Activated naive CD8-positive, alpha-beta T cell treated with anti-CD3 and anti-CD28 coated beads for 36 hours (primary cell): ENCODE data around the gene THEMIS. TPM values are rescaled to one million over a fixed set of nuclear protein-coding genes. Genes with fewer than 3 reads are reported as not detected.
"Not testable (repeated sequence)": the region's sequence is repeated elsewhere in the genome, so short reads cannot be mapped to it uniquely, and the experiment has no call there.

ENCODE experiments used
- DNase-seq: peaks from one replicate; pipeline ENCODE4 v3.0.0; 2021
- H3K27ac Mint-ChIP-seq: one replicate; pipeline ENCODE4 v1.8.0; 2022; ENCODE audit warnings: mild to moderate bottlenecking, moderate library complexity, mixed read lengths
- H3K27me3 Mint-ChIP-seq: one replicate; pipeline ENCODE4 v1.8.0; 2022; ENCODE audit warnings: mild to moderate bottlenecking, mixed read lengths
- H3K36me3 Mint-ChIP-seq: one replicate; pipeline ENCODE4 v1.8.0; 2021; ENCODE audit warnings: mild to moderate bottlenecking, mixed read lengths
- H3K4me1 Mint-ChIP-seq: one replicate; pipeline ENCODE4 v1.8.0; 2021; ENCODE audit warnings: mixed read lengths
- H3K4me3 Mint-ChIP-seq: one replicate; pipeline ENCODE4 v1.8.0; 2022; ENCODE audit warnings: mild to moderate bottlenecking, moderate library complexity, mixed read lengths
- H3K9me3 Mint-ChIP-seq: one replicate; pipeline ENCODE4 v1.8.0; 2022; ENCODE audit warnings: mixed read lengths
- total RNA-seq, 2 experiments: library from RNA; stranded (reverse); gene quantifications; one replicate each; pipeline ENCODE4 v1.2.3, GENCODE V29; 2021

The THEMIS gene
- total RNA-seq, 2 experiments from 2014 or later, result 48.3 to 49.7 TPM

- H3K9me3 Mint-ChIP-seq, result peaks cover 7% of the 10 kb centered on the region
- peaks cover 49% of the 10 kb centered on the region for H3K36me3 Mint-ChIP-seq
- H3K4me1 Mint-ChIP-seq, result peaks cover 44% of the 10 kb centered on the region
- H3K27ac Mint-ChIP-seq, result peak overlapping the region; percentile 87
- DNase-seq, result no peak
- no peaks in the 10 kb centered on the region for H3K27me3 Mint-ChIP-seq
- H3K4me3 Mint-ChIP-seq, result peak overlapping the region; percentile 51
Measured at GRCh38 chr6:127891731-127892326, 9.0 kb downstream of the THEMIS start.

- H3K36me3 Mint-ChIP-seq, result peaks cover 59% of the 10 kb centered on the region
- H3K4me1 Mint-ChIP-seq, result peaks cover 62% of the 10 kb centered on the region
- peaks cover 15% of the 10 kb centered on the region for H3K9me3 Mint-ChIP-seq
- no peak overlapping the region for H3K4me3 Mint-ChIP-seq
- DNase-seq, result no peak
- H3K27me3 Mint-ChIP-seq, result no peaks in the 10 kb centered on the region
- no peak overlapping the region for H3K27ac Mint-ChIP-seq
Measured at GRCh38 chr6:127886603-127887002, 14.3 kb downstream of the THEMIS start.

GRCh38 chr6:127884134-127884533 is 16.7 kb downstream of the THEMIS start:
- H3K4me1 Mint-ChIP-seq, result peaks cover 62% of the 10 kb centered on the region
- no peaks in the 10 kb centered on the region for H3K27me3 Mint-ChIP-seq
- H3K27ac Mint-ChIP-seq, result peak overlapping the region; percentile 19
- no peak overlapping the region for H3K4me3 Mint-ChIP-seq
- DNase-seq, result no peak
- H3K9me3 Mint-ChIP-seq, result peaks cover 13% of the 10 kb centered on the region
- peaks cover 44% of the 10 kb centered on the region for H3K36me3 Mint-ChIP-seq

DNA sequence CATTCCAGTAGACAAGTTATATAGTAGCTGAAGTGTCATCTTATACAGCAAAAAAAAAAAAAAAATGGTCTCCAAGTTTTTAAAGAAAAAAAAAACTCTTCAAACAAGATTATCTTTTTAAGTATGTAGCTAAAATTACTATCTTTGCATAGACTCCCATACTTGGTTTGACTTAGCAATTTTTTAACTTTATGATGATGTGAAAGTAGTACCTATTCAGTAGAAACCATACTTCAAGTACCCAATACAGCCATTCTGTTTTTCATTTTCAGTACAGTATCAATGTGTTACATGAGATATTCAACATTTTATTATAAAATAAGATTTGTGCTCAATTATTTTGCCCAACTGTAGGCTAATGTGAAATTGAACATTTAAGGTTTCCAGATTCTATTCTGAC is 18.9 kb downstream of the THEMIS start:
- H3K27ac Mint-ChIP-seq, H3K27me3 Mint-ChIP-seq, H3K9me3 Mint-ChIP-seq, DNase-seq, H3K4me3 Mint-ChIP-seq: not testable (repeated sequence)
- Mint-ChIP-seq H3K36me3 (peaks cover 40% of the 10 kb centered on the region), H3K4me1 (peaks cover 72% of the 10 kb centered on the region)

DNA sequence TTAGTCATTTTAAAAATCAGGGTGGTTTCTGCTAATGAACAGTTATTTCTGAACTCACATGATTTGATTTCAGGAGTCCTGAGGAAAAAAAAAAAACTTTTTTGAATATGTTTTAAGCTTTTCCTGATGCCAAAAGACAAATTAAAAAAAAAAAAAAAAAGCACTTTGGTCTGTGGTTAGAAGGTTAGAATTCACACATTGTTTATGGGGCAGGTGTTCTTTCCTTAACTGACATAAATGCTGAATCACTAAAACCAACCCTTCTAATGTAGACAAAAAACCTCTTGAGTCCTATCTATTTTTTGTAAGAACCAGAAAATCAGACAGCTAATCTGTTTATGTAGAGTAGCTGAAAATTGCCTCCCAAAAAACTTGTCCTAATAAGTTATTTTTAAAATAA is 20.4 kb downstream of the THEMIS start:
- no peaks in the 10 kb centered on the region for H3K27me3 Mint-ChIP-seq
- peaks cover 35% of the 10 kb centered on the region for H3K36me3 Mint-ChIP-seq
- peaks cover 4% of the 10 kb centered on the region for H3K9me3 Mint-ChIP-seq
- DNase-seq, result no peak
- H3K4me1 Mint-ChIP-seq, result peaks cover 72% of the 10 kb centered on the region
- H3K27ac Mint-ChIP-seq, result peak overlapping the region; percentile 93
- peak overlapping the region; percentile 76 for H3K4me3 Mint-ChIP-seq

DNA sequence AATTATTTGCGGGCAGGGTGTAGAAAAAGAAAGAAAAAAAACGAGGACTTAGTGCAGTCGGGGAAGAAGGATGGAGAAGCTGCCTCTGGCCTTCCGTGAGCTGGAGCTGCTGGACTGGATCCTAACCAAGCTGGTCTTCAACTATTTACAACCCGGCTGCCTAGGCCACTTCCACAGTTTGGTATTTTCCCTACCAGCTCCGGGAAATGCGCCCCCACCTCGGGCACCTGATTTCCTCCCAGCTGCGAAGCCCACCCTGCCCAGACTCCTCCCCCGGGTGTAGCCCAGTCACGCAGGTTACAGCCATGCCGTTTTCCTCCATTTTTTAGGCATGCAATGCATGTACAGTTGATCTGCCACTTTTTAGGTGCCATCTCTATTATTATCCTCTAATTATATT is 21.2 kb downstream of the THEMIS start:
- peak overlapping the region; percentile 76 for H3K4me3 Mint-ChIP-seq
- H3K27ac Mint-ChIP-seq, result peak overlapping the region; percentile 93
- peaks cover 5% of the 10 kb centered on the region for H3K9me3 Mint-ChIP-seq
- H3K4me1 Mint-ChIP-seq, result peaks cover 71% of the 10 kb centered on the region
- H3K36me3 Mint-ChIP-seq, result peaks cover 37% of the 10 kb centered on the region
- peak; percentile 81 for DNase-seq
- no peaks in the 10 kb centered on the region for H3K27me3 Mint-ChIP-seq

GRCh38 chr6:127878115-127878514 is 22.7 kb downstream of the THEMIS start:
- H3K27ac Mint-ChIP-seq, result peak overlapping the region; percentile 91
- no peaks in the 10 kb centered on the region for H3K27me3 Mint-ChIP-seq
- peak overlapping the region; percentile 18 for H3K4me3 Mint-ChIP-seq
- H3K36me3 Mint-ChIP-seq, result peaks cover 38% of the 10 kb centered on the region
- peaks cover 7% of the 10 kb centered on the region for H3K9me3 Mint-ChIP-seq
- H3K4me1 Mint-ChIP-seq, result peaks cover 64% of the 10 kb centered on the region
- DNase-seq, result no peak

GRCh38 chr6:127877231-127877630 is 23.6 kb downstream of the THEMIS start:
- H3K36me3 Mint-ChIP-seq, result peaks cover 45% of the 10 kb centered on the region
- H3K4me1 Mint-ChIP-seq, result peaks cover 59% of the 10 kb centered on the region
- peak overlapping the region; percentile 55 for H3K4me3 Mint-ChIP-seq
- H3K9me3 Mint-ChIP-seq, result peaks cover 14% of the 10 kb centered on the region
- DNase-seq, result no peak
- peak overlapping the region; percentile 91 for H3K27ac Mint-ChIP-seq
- no peaks in the 10 kb centered on the region for H3K27me3 Mint-ChIP-seq

- Mint-ChIP-seq H3K27ac (peak overlapping the region; percentile 91), H3K27me3 (no peaks in the 10 kb centered on the region), H3K36me3 (peaks cover 56% of the 10 kb centered on the region), H3K9me3 (peaks cover 12% of the 10 kb centered on the region), H3K4me1 (peaks cover 56% of the 10 kb centered on the region), H3K4me3 (peak overlapping the region; percentile 23)
- no peak for DNase-seq
Measured at GRCh38 chr6:127869772-127870404, 31.0 kb downstream of the THEMIS start.

DNA sequence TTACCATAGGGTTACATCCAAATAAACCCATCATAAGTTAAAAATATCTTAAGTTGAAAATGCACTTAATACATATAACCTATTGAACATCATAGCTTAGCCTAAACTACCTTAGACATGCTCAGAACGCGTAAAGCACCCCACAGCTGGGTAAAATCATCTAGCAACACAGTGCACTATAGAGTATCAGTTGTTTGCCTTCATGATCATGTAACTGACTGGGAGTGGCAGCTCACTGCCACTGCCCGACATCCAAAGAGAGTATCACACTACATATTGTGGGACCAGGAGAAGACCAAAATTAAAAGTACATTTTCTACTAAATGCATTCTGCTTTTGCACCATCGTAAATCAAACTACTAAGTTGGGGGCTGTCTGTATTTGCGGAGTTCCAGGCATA is 31.7 kb downstream of the THEMIS start:
- Mint-ChIP-seq H3K4me1 (peaks cover 60% of the 10 kb centered on the region), H3K4me3 (peak overlapping the region; percentile 23), H3K27me3 (no peaks in the 10 kb centered on the region), H3K9me3 (peaks cover 12% of the 10 kb centered on the region), H3K36me3 (peaks cover 58% of the 10 kb centered on the region), H3K27ac (peak overlapping the region; percentile 91)
- DNase-seq, result no peak

GRCh38 chr6:127868338-127868737 is 32.5 kb downstream of the THEMIS start:
- H3K27me3 Mint-ChIP-seq, result no peaks in the 10 kb centered on the region
- peaks cover 9% of the 10 kb centered on the region for H3K9me3 Mint-ChIP-seq
- H3K4me1 Mint-ChIP-seq, result peaks cover 67% of the 10 kb centered on the region
- peak overlapping the region; percentile 15 for H3K27ac Mint-ChIP-seq
- no peak overlapping the region for H3K4me3 Mint-ChIP-seq
- H3K36me3 Mint-ChIP-seq, result peaks cover 59% of the 10 kb centered on the region
- no peak for DNase-seq

DNA sequence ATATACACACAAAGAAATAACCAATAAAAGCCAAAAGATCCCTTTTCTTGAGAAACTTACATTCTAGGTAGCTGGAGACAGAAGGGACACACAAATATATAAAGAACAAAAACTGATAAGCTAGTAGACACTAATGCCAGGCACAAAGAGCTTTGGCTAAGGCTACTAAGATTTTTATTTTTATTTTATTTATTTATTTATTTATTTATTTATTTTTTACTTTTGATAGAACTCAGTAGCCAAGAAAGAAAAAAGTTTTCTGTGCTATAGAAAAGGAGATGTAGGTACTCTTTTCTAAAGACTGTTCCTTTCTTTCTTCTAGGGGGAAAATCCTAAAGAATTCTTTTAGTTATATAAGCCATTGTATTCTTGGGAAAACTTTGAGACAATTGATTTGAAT is 34.1 kb downstream of the THEMIS start:
- Mint-ChIP-seq H3K27ac (no peak overlapping the region), H3K4me3 (no peak overlapping the region), H3K4me1 (peaks cover 75% of the 10 kb centered on the region), H3K27me3 (no peaks in the 10 kb centered on the region), H3K9me3 (peaks cover 2% of the 10 kb centered on the region), H3K36me3 (peaks cover 58% of the 10 kb centered on the region)
- DNase-seq, result no peak

DNA sequence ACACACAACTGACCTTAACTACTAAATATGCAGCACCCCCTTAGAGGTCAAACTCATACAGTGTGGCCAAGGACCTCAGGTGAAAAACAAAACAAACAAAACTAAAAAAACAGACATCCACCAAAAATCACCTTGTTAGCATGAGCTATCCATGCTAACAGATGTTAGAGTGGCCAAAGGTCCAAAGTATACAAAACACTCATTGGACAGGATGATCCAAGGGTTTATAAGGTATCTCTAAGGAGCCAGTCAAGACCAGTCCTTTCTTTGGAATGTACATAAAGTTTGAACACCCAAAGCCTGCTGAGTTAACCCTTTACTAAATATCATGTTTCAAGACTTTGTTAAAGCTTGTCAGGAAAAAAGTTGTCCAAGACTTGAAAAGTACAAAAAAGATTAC is 35.8 kb downstream of the THEMIS start:
- Mint-ChIP-seq H3K4me3 (no peak overlapping the region), H3K36me3 (peaks cover 51% of the 10 kb centered on the region), H3K4me1 (peaks cover 63% of the 10 kb centered on the region)

DNA sequence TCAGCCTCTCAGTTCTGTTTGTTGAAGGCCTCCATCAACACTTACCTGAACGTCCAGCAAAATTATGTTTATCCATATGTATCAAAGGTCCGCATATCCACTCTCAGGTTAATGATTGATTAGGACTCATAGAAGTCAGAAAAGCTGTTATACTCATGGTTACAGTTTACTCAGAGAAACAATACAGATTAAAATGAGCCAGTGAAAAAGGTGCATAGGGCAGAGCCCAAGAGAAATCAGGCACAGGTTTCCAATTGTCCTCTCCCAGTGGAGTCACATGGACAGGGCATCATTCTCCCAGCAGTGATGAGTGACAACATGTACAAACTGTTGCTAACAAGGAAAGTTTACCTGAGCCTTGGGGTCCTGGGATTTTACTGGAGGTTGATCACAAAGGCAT is 36.2 kb downstream of the THEMIS start:
- Mint-ChIP-seq H3K9me3 (peaks cover 2% of the 10 kb centered on the region), H3K4me1 (peaks cover 63% of the 10 kb centered on the region), H3K27me3 (no peaks in the 10 kb centered on the region), H3K27ac (peak overlapping the region; percentile 52), H3K36me3 (peaks cover 51% of the 10 kb centered on the region), H3K4me3 (no peak overlapping the region)
- no peak for DNase-seq

More for the DNA sequence above, 35.8 kb downstream of the THEMIS start:
- Mint-ChIP-seq H3K27me3 (no peaks in the 10 kb centered on the region), H3K27ac (peak overlapping the region; percentile 52), H3K9me3 (peaks cover 2% of the 10 kb centered on the region)
- DNase-seq, result no peak

- H3K4me3 Mint-ChIP-seq, result no peak overlapping the region
- H3K36me3 Mint-ChIP-seq, result peaks cover 57% of the 10 kb centered on the region
- H3K27ac Mint-ChIP-seq, result no peak overlapping the region
- H3K4me1 Mint-ChIP-seq, result peaks cover 73% of the 10 kb centered on the region
- DNase-seq, result no peak
- H3K27me3 Mint-ChIP-seq, result no peaks in the 10 kb centered on the region
- H3K9me3 Mint-ChIP-seq, result peaks cover 2% of the 10 kb centered on the region
Measured at GRCh38 chr6:127860723-127861122, 40.1 kb downstream of the THEMIS start.

DNA sequence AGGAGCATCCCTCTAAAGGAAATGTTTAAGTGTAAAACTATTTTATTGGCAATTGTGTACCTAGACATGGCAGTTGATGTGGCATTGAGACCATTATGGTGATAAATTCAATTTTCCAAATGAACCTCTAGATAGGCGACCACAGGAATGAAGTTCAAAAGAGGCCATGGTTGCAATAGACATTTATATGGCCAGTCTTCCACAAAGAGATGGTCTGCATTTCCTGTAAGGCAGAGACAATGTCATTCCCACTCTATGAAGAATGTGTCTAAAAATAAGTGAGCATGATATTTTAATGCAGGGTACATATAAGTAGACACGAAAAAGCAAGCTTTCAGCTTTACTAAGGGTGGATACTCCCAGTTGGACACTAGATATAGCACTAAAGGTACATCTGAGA is 40.9 kb downstream of the THEMIS start:
- Mint-ChIP-seq H3K4me1 (peaks cover 76% of the 10 kb centered on the region), H3K4me3 (no peak overlapping the region), H3K27me3 (no peaks in the 10 kb centered on the region), H3K36me3 (peaks cover 53% of the 10 kb centered on the region), H3K27ac (no peak overlapping the region), H3K9me3 (peaks cover 2% of the 10 kb centered on the region)
- no peak for DNase-seq
